Endothelial cell of umbilical vein (primary cell): ENCODE data around the gene FGF2. TPM values are rescaled to one million over a fixed set of nuclear protein-coding genes. Genes with fewer than 3 reads are reported as not detected.
"Not testable (repeated sequence)": the region's sequence is repeated elsewhere in the genome, so short reads cannot be mapped to it uniquely, and the experiment has no call there.

Experiments used
- BruUV-seq: library from RNA; stranded (reverse); fragments of 400-500 nt; replicated peaks from 2 replicates; lab custom pipeline; 2021; lab: Mats Ljungman, UMichigan
- CTCF ChIA-PET: fragments of 300-600, 350-600 bp; sonication (Branson Sonifier 250); formaldehyde crosslinking; loops from one replicate; lab custom pipeline; 2021; ENCODE audit warnings: antibody characterized with exemption, inconsistent platforms; lab: Charles Lee
- POLR2A ChIA-PET: fragments of 300-600, 350-600 bp; sonication (Branson Sonifier 250); formaldehyde crosslinking; loops from one replicate; lab custom pipeline; 2021; ENCODE audit warnings: antibody characterized with exemption, inconsistent platforms; lab: Charles Lee
- DNase-seq: peaks from one replicate; pipeline ENCODE4 v3.0.0-alpha.2; 2011; ENCODE audit warnings: low read depth, low spot score
- FAIRE-seq: peaks from 2 replicates; lab custom pipeline; 2011; peaks lifted over from hg19 to GRCh38; lab: Jason Lieb, UNC
- H2AFZ ChIP-seq: 2 replicates; pipeline ENCODE4 v1.6.0; 2012; ENCODE audit warnings: low read depth, low read length, control low read depth, inconsistent platforms
- H3K27ac ChIP-seq: 2 replicates; pipeline ENCODE4 v1.5.1; 2011; ENCODE audit warnings: low read depth, mild to moderate bottlenecking, control low read depth, low read length, moderate library complexity; ENCODE audit not compliant: insufficient read depth
- H3K27me3 ChIP-seq, 2 experiments: 2 replicates each; pipeline versions ENCODE4 v1.6.0 to v1.6.1; 2011; ENCODE audit warnings: low read length in 2 of 2, mixed read lengths in 1 of 2; ENCODE audit not compliant: control insufficient read depth in 2 of 2, insufficient read depth in 2 of 2
- H3K36me3 ChIP-seq, 2 experiments: 2 replicates in 1 of 2; 3 replicates in 1 of 2; pipeline ENCODE4 v1.5.1; 2011; ENCODE audit warnings: low read length in 2 of 2, mild to moderate bottlenecking in 1 of 2, moderate library complexity in 1 of 2; ENCODE audit not compliant: control insufficient read depth in 2 of 2, insufficient read depth in 2 of 2; ENCODE audit errors: extremely low read depth in 1 of 2
- H3K4me1 ChIP-seq: 3 replicates; pipeline ENCODE4 v1.5.1; 2011; ENCODE audit warnings: mild to moderate bottlenecking, low read length; ENCODE audit not compliant: control insufficient read depth, insufficient read depth; ENCODE audit errors: extremely low read depth
- H3K4me2 ChIP-seq: 2 replicates; pipeline ENCODE4 v1.6.1; 2011; ENCODE audit warnings: low read length, control low read depth, mixed read lengths; ENCODE audit not compliant: insufficient read depth
- H3K4me3 ChIP-seq, 3 experiments: fragments of 200-600 bp in 1 of 3; sonication (generic), shearing (Covaris generic) in 1 of 3; replicated peaks in 1 of 3; 2 replicates each; pipeline ENCODE4 v1.5.1; 2011 to 2016; ENCODE audit warnings: control low read depth in 3 of 3, low read length in 3 of 3, mild to moderate bottlenecking in 2 of 3, inconsistent platforms in 1 of 3, low read depth in 1 of 3, moderate library complexity in 1 of 3; ENCODE audit not compliant: insufficient read depth in 1 of 3
- H3K79me2 ChIP-seq: 2 replicates; pipeline ENCODE4 v1.6.0; 2012; ENCODE audit warnings: low read length, inconsistent platforms; ENCODE audit not compliant: control insufficient read depth, insufficient read depth
- H3K9ac ChIP-seq: replicated peaks from 2 replicates; pipeline ENCODE3; 2011; ENCODE audit warnings: low read length, control low read depth; ENCODE audit not compliant: insufficient read depth; ENCODE audit errors: extremely low read depth
- H3K9me1 ChIP-seq: replicated peaks from 3 replicates; pipeline ENCODE4 v1.6.0; 2011; ENCODE audit warnings: mild to moderate bottlenecking, low read length; ENCODE audit not compliant: control insufficient read depth, insufficient read depth; ENCODE audit errors: extremely low read depth
- H3K9me3 ChIP-seq: replicated peaks from 2 replicates; pipeline ENCODE4 v1.5.1; 2012; ENCODE audit warnings: low read length, inconsistent platforms; ENCODE audit not compliant: control insufficient read depth, insufficient read depth
- H4K20me1 ChIP-seq: replicated peaks from 2 replicates; pipeline ENCODE3; 2011; ENCODE audit warnings: mild to moderate bottlenecking, low read length; ENCODE audit not compliant: control insufficient read depth, insufficient read depth; ENCODE audit errors: extremely low read depth
- CTCF ChIP-seq, 2 donors: IDR thresholded peaks; 1 replicate in 1 of 2; 2 replicates in 1 of 2; pipeline ENCODE4 v1.5.1; 2011; ENCODE audit warnings: low read length in 2 of 2, mild to moderate bottlenecking in 2 of 2, moderate library complexity in 2 of 2, control low read depth in 1 of 2, inconsistent platforms in 1 of 2, low read depth in 1 of 2; ENCODE audit not compliant: insufficient read depth in 1 of 2; ENCODE audit errors: extremely low read depth in 1 of 2
- EZH2 ChIP-seq: IDR thresholded peaks from 2 replicates; pipeline ENCODE4 v1.6.1; 2012; ENCODE audit warnings: borderline replicate concordance, low read depth, mild to moderate bottlenecking, moderate library complexity, low read length, inconsistent platforms; ENCODE audit not compliant: severe bottlenecking
- GATA2 ChIP-seq: IDR thresholded peaks from 2 replicates; pipeline ENCODE4 v1.7.0; 2011; ENCODE audit warnings: low read depth, mild to moderate bottlenecking, moderate library complexity, mixed read lengths, low read length; ENCODE audit not compliant: insufficient read length, insufficient read depth
- MAX ChIP-seq: IDR thresholded peaks from 2 replicates; pipeline ENCODE4 v1.6.1; 2011; ENCODE audit not compliant: insufficient read depth, insufficient read length
- MYC ChIP-seq: IDR thresholded peaks from one replicate; pipeline ENCODE4 v1.6.1; 2011; ENCODE audit warnings: mild to moderate bottlenecking, low read depth, low read length
- POLR2A ChIP-seq: IDR thresholded peaks from 2 replicates; pipeline ENCODE4 v1.6.1; 2012; ENCODE audit warnings: low read depth, mild to moderate bottlenecking, control low read depth, low read length
- dilution Hi-C: fragments of 300-500 bp; cut with MboI; formaldehyde crosslinking; loops from one replicate; pipeline ENCODE4 v1.15.0; 2019; ENCODE audit warnings: low sequenced_read_pairs; ENCODE audit not compliant: extremely low pct_ligation_motif_present
- intact Hi-C: fragments of 100-400 bp; cut with micrococcal nuclease; formaldehyde crosslinking; loops from one replicate; pipeline ENCODE4 v1.10.0; 2022
- polyA plus RNA-seq, 4 experiments: library from polyadenylated mRNA; depleted of rRNA in 3 of 4; stranded (reverse) in 3 of 4; unstranded in 1 of 4; fragments of >200 nt; gene quantifications; 2 replicates each; pipeline versions ENCODE4 v1.2.1 to v1.2.3, GENCODE V29; 2011 to 2012; ENCODE audit warnings: missing spikeins in 1 of 4
- total RNA-seq: library from RNA; stranded (reverse); gene quantifications from 2 replicates; pipeline ENCODE4 v1.2.3, GENCODE V29; 2021

Gene FGF2
- total and polyA plus RNA-seq, 2 donors (not counting 3 experiments of a cell fraction or from before 2014, with no cell fraction given) = 4.6 to 23.9 TPM

- H3K9ac ChIP-seq = no peak overlapping the region
- no peaks in the 10 kb centered on the region for H3K9me3 ChIP-seq
- H3K9me1 ChIP-seq = no peaks in the 10 kb centered on the region
- H2AFZ ChIP-seq = no peak overlapping the region
- H4K20me1 ChIP-seq = no peaks in the 10 kb centered on the region
- no peaks in the 10 kb centered on the region for H3K27me3 ChIP-seq
- TF ChIP-seq CTCF (IDR thresholded peaks at IDR 0.05; ENCODE audit: extremely low read depth in 1 of 2, insufficient read depth in 1 of 2, low read depth in 1 of 2, low read length in 2 of 2) (no peak), GATA2 (no peak), MAX (no peak), EZH2 (no peak), POLR2A (no peak), MYC (no peak)
- DNase-seq = no peak
- BruUV-seq = no TSS peak
- ChIA-PET CTCF (interaction anchor here (1.2 kb wide), 1 partner anchor 90 kb away, joined by 4 read pairs; no protein-coding TSS in a partner anchor), POLR2A (no interaction called here)
- no peaks in the 10 kb centered on the region for H3K4me1 ChIP-seq
- no peak overlapping the region for H3K4me3 ChIP-seq
- dilution Hi-C loops (no loop called here), intact Hi-C loops (no loop called here)
- peaks cover 0 to 2% of the 10 kb centered on the region in 2 experiments for H3K36me3 ChIP-seq
- H3K79me2 ChIP-seq = no peaks in the 10 kb centered on the region
- FAIRE-seq = no peak
- no peak overlapping the region for H3K4me2 ChIP-seq
- H3K27ac ChIP-seq = no peak overlapping the region
Observed at GRCh38 chr4:122847931-122848330, 21.3 kb downstream of the FGF2 start.

- H3K9me1 ChIP-seq, DNase-seq, H3K79me2 ChIP-seq, POLR2A ChIA-PET, intact Hi-C loops, H3K4me1 ChIP-seq, H3K9me3 ChIP-seq, H3K27me3 ChIP-seq, BruUV-seq, H3K4me2 ChIP-seq, H2AFZ ChIP-seq, FAIRE-seq, H3K9ac ChIP-seq, H3K36me3 ChIP-seq, H3K4me3 ChIP-seq, H4K20me1 ChIP-seq, H3K27ac ChIP-seq, dilution Hi-C loops: not testable (repeated sequence)
- CTCF ChIA-PET = interaction anchor here (1.4 kb wide), 1 partner anchor 92 kb away, joined by 4 read pairs; no protein-coding TSS in a partner anchor
Observed at GRCh38 chr4:122849789-122850188, 23.2 kb downstream of the FGF2 start.
